HG03159 (cell line): Measurements from ENCODE around the gene TTYH3.
"Not testable (repeated sequence)": the region's sequence is repeated elsewhere in the genome, so short reads cannot be mapped to it uniquely, and the experiment has no call there.

Experiments used
- ATAC-seq: cut with Tn5 transposase; IDR thresholded peaks from one replicate; pipeline ENCODE4 v1.9.1; 2021; ENCODE audit warnings: mild to moderate bottlenecking, moderate library complexity; ENCODE audit not compliant: unreplicated experiment

Gene TTYH3

GRCh38 chr7:2681929-2682799 is 50.4 kb downstream of the TTYH3 start:
- ATAC-seq, result no peak

GRCh38 chr7:2684501-2684900 is 52.7 kb downstream of the TTYH3 start:
- no peak for ATAC-seq

GRCh38 chr7:2686101-2686500 is 54.3 kb downstream of the TTYH3 start:
- ATAC-seq, result no peak

- ATAC-seq, result no peak
Measured at GRCh38 chr7:2687338-2687869, 55.6 kb downstream of the TTYH3 start.

GRCh38 chr7:2687881-2688318 is 56.1 kb downstream of the TTYH3 start, which contains the start of gene AMZ1:
Gene AMZ1 (plus strand): TSS chr7:2688202. CDS start chr7:2700452, 12,250 bp downstream.
- ATAC-seq, result peak; percentile 12

- peak; percentile 76 for ATAC-seq
Measured at GRCh38 chr7:2688409-2689342, 56.9 kb downstream of the TTYH3 start.

GRCh38 chr7:2689343-2689847 is 57.6 kb downstream of the TTYH3 start:
- peak; percentile 7 for ATAC-seq

GRCh38 chr7:2689951-2690705 is 58.3 kb downstream of the TTYH3 start:
- no peak for ATAC-seq

- ATAC-seq, result no peak
Measured at GRCh38 chr7:2691011-2691707, 59.4 kb downstream of the TTYH3 start.

GRCh38 chr7:2691932-2692439 is 60.2 kb downstream of the TTYH3 start:
- ATAC-seq, result not testable (repeated sequence)

GRCh38 chr7:2692543-2692942 is 60.8 kb downstream of the TTYH3 start:
- ATAC-seq, result no peak

GRCh38 chr7:2693420-2694121 is 61.8 kb downstream of the TTYH3 start:
- ATAC-seq, result not testable (repeated sequence)

- not testable (repeated sequence) for ATAC-seq
Measured at GRCh38 chr7:2694122-2694436, 62.3 kb downstream of the TTYH3 start.

GRCh38 chr7:2698581-2699288 is 66.9 kb downstream of the TTYH3 start:
- ATAC-seq, result peak; percentile 96

GRCh38 chr7:2699289-2699620 is 67.5 kb downstream of the TTYH3 start:
- no peak for ATAC-seq

- ATAC-seq, result no peak
Measured at GRCh38 chr7:2700141-2700850, 68.5 kb downstream of the TTYH3 start.

- ATAC-seq, result no peak
Measured at GRCh38 chr7:2701424-2701823, 69.6 kb downstream of the TTYH3 start.
